Fibroblast of peridontal ligament (primary cell): ENCODE results near the gene CCDC120.

Experiments used
- DNase-seq: peaks from one replicate; pipeline ENCODE4 v3.0.0-alpha.2; 2010; ENCODE audit errors: extremely low read depth

Gene CCDC120

GRCh38 chrX:49063715-49064114 lies 4.9 kb downstream of the CCDC120 start:
- DNase-seq: no peak

- no peak for DNase-seq
These were observed 5.5 kb downstream of the CCDC120 start for GRCh38 chrX:49064303-49064702.

GRCh38 chrX:49064735-49065134 lies 5.9 kb downstream of the CCDC120 start:
- no peak for DNase-seq

GRCh38 chrX:49066278-49066677 lies 7.5 kb downstream of the CCDC120 start:
- no peak for DNase-seq

GRCh38 chrX:49066690-49067089 lies 7.9 kb downstream of the CCDC120 start:
- DNase-seq: no peak

- DNase-seq: no peak
These were observed 8.7 kb downstream of the CCDC120 start for GRCh38 chrX:49067285-49068120.

- no peak for DNase-seq
These were observed 10.2 kb downstream of the CCDC120 start for GRCh38 chrX:49069038-49069437.

GRCh38 chrX:49070988-49071387 lies 12.2 kb downstream of the CCDC120 start:
- DNase-seq: no peak

GRCh38 chrX:49071877-49072711 lies 13.3 kb downstream of the CCDC120 start:
- DNase-seq: peak; percentile 74

GRCh38 chrX:49072712-49073095 lies 13.9 kb downstream of the CCDC120 start:
- DNase-seq: no peak

GRCh38 chrX:49073601-49074575 lies 15.1 kb downstream of the CCDC120 start, which contains the start of gene PRAF2:
Gene PRAF2, minus strand, starts transcription at chrX:49074002. Its CDS starts 15 bp downstream, at chrX:49073987.
- DNase-seq: peak; percentile 85

GRCh38 chrX:49075347-49075746 lies 16.5 kb downstream of the CCDC120 start:
- DNase-seq: no peak

GRCh38 chrX:49077941-49078340 lies 19.1 kb downstream of the CCDC120 start:
- no peak for DNase-seq

- peak; percentile 66 for DNase-seq
These were observed 21.0 kb downstream of the CCDC120 start, which contains the start of gene WDR45 for GRCh38 chrX:49079489-49080428. Gene WDR45, minus strand, starts transcription at chrX:49079887. Its CDS starts 1,792 bp downstream, at chrX:49078095.

GRCh38 chrX:49082271-49082871 lies 23.6 kb downstream of the CCDC120 start:
- no peak for DNase-seq

GRCh38 chrX:49089553-49089952 lies 30.8 kb downstream of the CCDC120 start:
- DNase-seq: no peak

GRCh38 chrX:49096419-49096818 lies 37.6 kb downstream of the CCDC120 start:
- no peak for DNase-seq

GRCh38 chrX:49100704-49101628 lies 42.2 kb downstream of the CCDC120 start:
- peak; percentile 89 for DNase-seq

- DNase-seq: no peak
These were observed 42.8 kb downstream of the CCDC120 start for GRCh38 chrX:49101629-49101984.
